Activated T-helper 2 cell treated with anti-CD3 and anti-CD28 coated beads, Interferon-gamma antibody, Interleukin-2, Interleukin-4, amounts not matched to agents 10 μg/mL and 5 μg/mL and 100 μg/mL, durations not matched to agents 14 hours and 24 hours and 36 hours (primary cell): Measurements from ENCODE around the gene CIAO3. TPM values are rescaled to one million over a fixed set of nuclear protein-coding genes. Genes with fewer than 3 reads are reported as not detected.
"Not testable (repeated sequence)": the region's sequence is repeated elsewhere in the genome, so short reads cannot be mapped to it uniquely, and the experiment has no call there.

Experiments used
- DNase-seq: peaks from one replicate; pipeline ENCODE4 v3.0.0; 2021; ENCODE audit warnings: low spot score
- H3K27ac Mint-ChIP-seq: one replicate; pipeline ENCODE4 v1.8.0; 2021; ENCODE audit warnings: mixed read lengths
- H3K27me3 Mint-ChIP-seq: one replicate; pipeline ENCODE4 v1.8.0; 2021; ENCODE audit warnings: low read depth, mixed read lengths
- H3K36me3 Mint-ChIP-seq: one replicate; pipeline ENCODE4 v1.8.0; 2021; ENCODE audit warnings: low read depth, mixed read lengths
- H3K4me1 Mint-ChIP-seq: one replicate; pipeline ENCODE4 v1.8.0; 2021; ENCODE audit warnings: low read depth, mixed read lengths
- H3K4me3 Mint-ChIP-seq: one replicate; pipeline ENCODE4 v1.8.0; 2021; ENCODE audit warnings: low read depth, mild to moderate bottlenecking, moderate library complexity, mixed read lengths
- H3K9me3 Mint-ChIP-seq: one replicate; pipeline ENCODE4 v1.8.0; 2021; ENCODE audit warnings: mixed read lengths
- intact Hi-C: fragments of 100-400 bp; cut with micrococcal nuclease; formaldehyde crosslinking; loops from one replicate; pipeline ENCODE4 v1.15.1; 2023
- total RNA-seq: library from RNA; stranded (reverse); gene quantifications from 2 replicates; pipeline ENCODE4 v1.2.3, GENCODE V29; 2022

CIAO3 gene
- total RNA-seq, 1 donor from 2014 or later = 43.4 TPM

GRCh38 chr16:698911-699671, 41.7 kb downstream of the CIAO3 start:
- DNase-seq = no peak
- Mint-ChIP-seq H3K4me1 (peaks cover 6% of the 10 kb centered on the region), H3K27ac (no peak overlapping the region), H3K36me3 (no peaks in the 10 kb centered on the region), H3K4me3 (no peak overlapping the region), H3K27me3 (peaks cover 13% of the 10 kb centered on the region), H3K9me3 (no peaks in the 10 kb centered on the region)
- intact Hi-C loops = no loop called here

GRCh38 chr16:695355-696089, 45.3 kb downstream of the CIAO3 start:
- Mint-ChIP-seq H3K27me3 (peaks cover 15% of the 10 kb centered on the region), H3K9me3 (no peaks in the 10 kb centered on the region), H3K36me3 (peaks cover 3% of the 10 kb centered on the region), H3K27ac (peak overlapping the region; percentile 46), H3K4me1 (peaks cover 6% of the 10 kb centered on the region), H3K4me3 (peak overlapping the region; percentile 76)
- intact Hi-C loops = no loop called here
- DNase-seq = peak; percentile 67

- no peak for DNase-seq
- no peaks in the 10 kb centered on the region for H3K9me3 Mint-ChIP-seq
- H3K36me3 Mint-ChIP-seq = peaks cover 6% of the 10 kb centered on the region
- peaks cover 6% of the 10 kb centered on the region for H3K4me1 Mint-ChIP-seq
- H3K27ac Mint-ChIP-seq = no peak overlapping the region
- no peak overlapping the region for H3K4me3 Mint-ChIP-seq
- peaks cover 15% of the 10 kb centered on the region for H3K27me3 Mint-ChIP-seq
- intact Hi-C loops = no loop called here
Measured at GRCh38 chr16:694863-695354, 45.9 kb downstream of the CIAO3 start.

- intact Hi-C loops = no loop called here
- Mint-ChIP-seq H3K4me3 (peak overlapping the region; percentile 51), H3K27me3 (peaks cover 15% of the 10 kb centered on the region), H3K27ac (no peak overlapping the region), H3K9me3 (no peaks in the 10 kb centered on the region), H3K36me3 (peaks cover 6% of the 10 kb centered on the region), H3K4me1 (peaks cover 8% of the 10 kb centered on the region)
- no peak for DNase-seq
Measured at GRCh38 chr16:694187-694862, 46.5 kb downstream of the CIAO3 start.

- no peak for DNase-seq
- H3K9me3 Mint-ChIP-seq = no peaks in the 10 kb centered on the region
- H3K27me3 Mint-ChIP-seq = peaks cover 15% of the 10 kb centered on the region
- peaks cover 6% of the 10 kb centered on the region for H3K36me3 Mint-ChIP-seq
- H3K4me3 Mint-ChIP-seq = no peak overlapping the region
- peaks cover 13% of the 10 kb centered on the region for H3K4me1 Mint-ChIP-seq
- intact Hi-C loops = no loop called here
- no peak overlapping the region for H3K27ac Mint-ChIP-seq
Measured at GRCh38 chr16:693766-694165, 47.0 kb downstream of the CIAO3 start.

GRCh38 chr16:693364-693763, 47.4 kb downstream of the CIAO3 start:
- Mint-ChIP-seq H3K9me3 (no peaks in the 10 kb centered on the region), H3K4me3 (peak overlapping the region; percentile 39)
- intact Hi-C loops = no loop called here

GRCh38 chr16:692356-693108, 48.3 kb downstream of the CIAO3 start:
- H3K27ac Mint-ChIP-seq = no peak overlapping the region
- DNase-seq = no peak
- peaks cover 13% of the 10 kb centered on the region for H3K4me1 Mint-ChIP-seq
- no peaks in the 10 kb centered on the region for H3K9me3 Mint-ChIP-seq
- peaks cover 6% of the 10 kb centered on the region for H3K36me3 Mint-ChIP-seq
- intact Hi-C loops = no loop called here
- peak overlapping the region; percentile 47 for H3K4me3 Mint-ChIP-seq
- H3K27me3 Mint-ChIP-seq = peaks cover 15% of the 10 kb centered on the region

More at GRCh38 chr16:693364-693763, 47.4 kb downstream of the CIAO3 start:
- Mint-ChIP-seq H3K4me1 (peaks cover 13% of the 10 kb centered on the region), H3K36me3 (peaks cover 6% of the 10 kb centered on the region), H3K27ac (no peak overlapping the region), H3K27me3 (peaks cover 15% of the 10 kb centered on the region)
- DNase-seq = no peak

- DNase-seq, intact Hi-C loops, H3K9me3 Mint-ChIP-seq, H3K36me3 Mint-ChIP-seq: not testable (repeated sequence)
- Mint-ChIP-seq H3K4me1 (peaks cover 13% of the 10 kb centered on the region), H3K4me3 (peak overlapping the region; percentile 91), H3K27me3 (peaks cover 15% of the 10 kb centered on the region), H3K27ac (peak overlapping the region; percentile 70)
Measured at GRCh38 chr16:691242-691641, 49.6 kb downstream of the CIAO3 start.

- peak overlapping the region; percentile 91 for H3K4me3 Mint-ChIP-seq
- peaks cover 13% of the 10 kb centered on the region for H3K36me3 Mint-ChIP-seq
- intact Hi-C loops = no loop called here
- no peak for DNase-seq
- no peaks in the 10 kb centered on the region for H3K9me3 Mint-ChIP-seq
- peaks cover 15% of the 10 kb centered on the region for H3K27me3 Mint-ChIP-seq
- H3K27ac Mint-ChIP-seq = peak overlapping the region; percentile 84
- peaks cover 9% of the 10 kb centered on the region for H3K4me1 Mint-ChIP-seq
Measured at GRCh38 chr16:689175-689897, 51.5 kb downstream of the CIAO3 start.

- Mint-ChIP-seq H3K4me1 (peaks cover 11% of the 10 kb centered on the region), H3K9me3 (no peaks in the 10 kb centered on the region)
- intact Hi-C loops = no loop called here
Measured at GRCh38 chr16:687499-687898, 53.3 kb downstream of the CIAO3 start.

GRCh38 chr16:686459-687260, 54.1 kb downstream of the CIAO3 start:
- Mint-ChIP-seq H3K4me3 (peak overlapping the region; percentile 47), H3K27me3 (no peaks in the 10 kb centered on the region), H3K9me3 (no peaks in the 10 kb centered on the region), H3K27ac (no peak overlapping the region), H3K4me1 (peaks cover 13% of the 10 kb centered on the region), H3K36me3 (peaks cover 28% of the 10 kb centered on the region)
- intact Hi-C loops = no loop called here
- DNase-seq = no peak

More at GRCh38 chr16:687499-687898, 53.3 kb downstream of the CIAO3 start:
- peaks cover 4% of the 10 kb centered on the region for H3K27me3 Mint-ChIP-seq
- H3K36me3 Mint-ChIP-seq = peaks cover 19% of the 10 kb centered on the region
- no peak overlapping the region for H3K4me3 Mint-ChIP-seq
- H3K27ac Mint-ChIP-seq = no peak overlapping the region
- DNase-seq = no peak
